Activated CD4-positive, alpha-beta T cell treated with anti-CD3 and anti-CD28 coated beads, Interleukin-2, amount 50 U/mL, for 48 hours (primary cell): ENCODE data around the gene TTLL11.

ENCODE experiments used
- DNase-seq, 2 experiments: peaks; one replicate each; pipeline ENCODE4 v3.0.0-alpha.2; 2020

The TTLL11 gene

DNA sequence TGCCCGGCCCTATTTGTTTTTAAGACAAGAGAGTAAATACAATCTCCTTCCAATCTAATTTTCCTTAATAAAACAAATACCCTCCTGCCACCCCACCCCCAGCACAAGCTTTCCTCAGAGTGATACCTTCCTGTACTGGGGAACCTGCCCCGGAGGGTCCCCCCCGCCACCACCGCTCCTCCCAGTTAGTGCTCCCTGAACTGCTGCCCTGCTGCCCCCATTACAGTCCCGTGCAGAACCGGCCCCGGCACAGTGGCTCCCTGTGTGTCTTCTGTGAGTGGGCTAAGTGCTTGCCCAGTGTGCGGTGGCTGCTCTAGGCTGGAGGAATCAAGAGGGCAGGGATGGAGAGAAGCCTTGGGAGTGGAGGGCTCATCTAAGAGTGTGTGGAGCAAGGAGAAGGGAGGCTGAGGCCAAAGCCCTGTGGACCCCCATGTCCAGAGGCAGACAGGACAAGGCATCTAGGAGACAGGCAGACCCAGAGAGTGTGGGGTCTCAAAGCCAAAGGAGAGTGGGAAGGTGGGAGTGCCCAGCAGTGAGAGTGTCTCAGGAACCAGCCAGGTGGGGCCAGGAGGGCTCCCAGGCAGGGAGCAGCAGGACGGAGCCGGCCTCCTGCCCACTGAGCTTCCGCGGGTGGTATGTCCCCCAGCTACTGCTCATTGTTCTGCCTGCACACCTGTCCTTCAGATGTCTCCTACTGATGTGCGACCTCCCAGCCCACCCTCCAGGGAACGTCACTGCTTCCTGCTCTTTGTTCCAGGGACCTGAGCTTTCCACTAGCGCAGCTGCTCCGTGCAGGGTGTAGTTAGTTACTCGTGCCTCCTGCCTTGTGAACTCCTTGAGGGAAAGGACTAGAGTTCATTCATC lies 312.7 kb downstream of the TTLL11 start:
- DNase-seq = no peak

DNA sequence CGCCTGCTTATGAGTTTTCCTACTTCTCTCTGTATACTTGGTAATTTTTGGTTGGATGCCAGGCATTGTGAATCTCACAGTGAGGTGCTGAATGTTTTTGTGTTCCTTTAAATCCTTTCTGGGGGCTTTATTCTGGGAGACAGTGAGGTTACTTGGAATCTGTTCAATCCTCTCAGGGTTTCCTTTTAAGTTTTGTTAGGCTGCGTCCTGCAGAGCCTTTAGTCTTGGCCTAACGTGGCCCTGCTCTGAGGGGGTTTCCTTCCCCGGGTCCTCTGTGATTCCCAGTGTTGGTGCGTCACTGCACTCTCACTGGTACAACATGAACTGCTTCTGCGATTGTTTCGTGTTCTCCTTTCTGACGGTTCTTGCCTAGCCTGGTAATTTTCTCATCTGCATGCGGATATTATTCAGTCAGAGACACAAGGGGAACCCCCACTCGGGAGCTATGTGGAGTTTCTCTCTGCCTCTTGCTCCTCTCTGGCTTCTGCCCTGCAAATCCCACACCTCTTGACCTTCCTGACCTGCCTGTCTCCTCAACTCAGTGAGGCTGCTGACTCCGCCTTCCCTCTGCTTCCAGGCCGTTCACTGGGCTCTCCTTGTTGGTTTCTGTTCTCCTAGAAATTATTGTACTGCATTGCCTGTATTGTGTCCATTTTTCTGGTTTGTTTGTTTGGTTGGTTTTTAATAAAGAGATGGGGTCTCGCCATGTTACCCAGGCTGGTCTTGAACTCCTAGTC lies 313.6 kb downstream of the TTLL11 start:
- DNase-seq = no peak

DNA sequence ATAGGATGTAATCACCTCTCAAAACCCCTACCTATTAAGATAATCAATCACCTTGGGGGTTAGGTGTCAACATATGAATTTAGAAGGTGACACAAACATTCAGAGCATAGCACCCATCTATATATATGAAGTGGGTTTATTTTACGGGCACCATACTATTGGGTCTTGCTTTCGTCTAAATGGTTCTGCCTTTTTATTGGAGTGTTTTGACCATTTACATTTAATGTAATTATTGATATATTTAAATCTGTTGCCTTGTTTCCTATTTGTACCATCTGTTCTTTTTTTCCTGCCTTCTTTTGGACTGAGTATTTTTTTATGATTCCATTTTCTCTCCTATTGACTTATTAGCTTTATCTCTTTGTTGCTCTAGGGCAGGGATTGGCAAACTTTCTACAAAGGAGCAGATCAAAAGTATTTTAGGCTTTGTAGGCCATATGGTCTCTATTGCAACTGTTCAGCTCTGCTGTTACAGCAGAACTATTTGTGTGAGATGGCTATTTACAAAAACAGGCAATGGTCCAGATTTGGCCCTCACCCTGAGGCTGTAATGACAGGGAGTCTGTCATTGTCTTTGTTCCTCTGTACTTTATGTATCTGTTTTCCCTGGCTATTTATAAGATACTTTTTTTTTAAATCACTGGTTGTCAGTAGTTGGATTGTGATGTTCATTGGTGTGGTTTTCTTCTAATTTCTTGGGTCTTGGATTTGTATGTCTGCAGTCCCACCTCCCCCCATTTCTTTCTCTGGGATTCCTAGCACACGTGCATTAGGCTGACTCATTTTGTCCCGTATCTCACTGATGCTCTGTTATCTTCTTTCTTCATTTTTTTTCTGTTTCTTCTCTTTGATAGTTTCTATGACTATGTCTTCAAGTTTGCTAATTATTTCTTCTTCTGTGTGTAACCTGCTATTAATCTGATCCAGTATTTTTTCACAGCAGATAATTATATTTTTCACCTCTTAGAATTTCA lies 314.6 kb downstream of the TTLL11 start:
- DNase-seq = no peak

DNA sequence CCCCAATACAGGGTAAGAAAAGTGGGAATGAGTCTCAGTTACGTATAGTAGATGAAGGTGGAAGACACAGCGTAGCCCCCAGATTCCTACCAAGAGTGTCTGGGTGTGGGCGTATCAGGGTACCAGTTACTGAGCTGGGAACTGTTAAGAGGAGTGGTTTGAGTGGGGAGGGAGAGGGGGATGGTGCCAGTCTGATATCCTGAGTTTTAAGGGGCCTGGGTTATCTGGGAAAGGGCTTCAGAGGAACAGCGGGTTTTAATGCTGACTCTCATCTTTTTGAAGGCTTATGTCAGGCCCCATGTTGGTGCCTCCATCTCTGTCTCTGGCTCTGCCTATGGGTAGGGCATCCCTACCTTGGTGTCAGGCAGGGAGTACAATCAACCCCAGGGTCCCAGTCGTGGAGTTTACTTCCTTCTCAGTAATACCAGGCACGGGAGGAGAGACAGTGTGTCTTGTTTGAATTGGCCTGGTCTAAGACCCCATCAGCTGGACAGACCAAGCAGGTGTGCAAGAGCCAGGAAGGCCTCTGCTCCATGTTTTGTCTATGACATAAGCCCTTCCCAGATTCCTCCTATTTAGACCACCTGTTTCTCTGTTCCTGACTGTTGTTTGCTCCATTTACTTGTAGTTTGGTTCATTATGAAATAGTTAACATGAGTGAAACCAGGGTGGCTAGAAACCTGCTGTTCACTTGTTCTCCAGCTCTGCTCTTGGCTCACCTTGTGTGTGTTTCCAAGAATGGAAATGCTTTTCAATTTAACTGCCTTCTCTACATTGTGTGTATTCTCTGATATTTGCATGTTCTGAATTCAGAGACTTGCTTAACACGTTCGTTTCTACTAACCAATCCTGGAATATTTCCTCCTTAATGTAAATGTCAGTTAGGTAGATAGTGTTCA lies 316.1 kb downstream of the TTLL11 start:
- no peak for DNase-seq

DNA sequence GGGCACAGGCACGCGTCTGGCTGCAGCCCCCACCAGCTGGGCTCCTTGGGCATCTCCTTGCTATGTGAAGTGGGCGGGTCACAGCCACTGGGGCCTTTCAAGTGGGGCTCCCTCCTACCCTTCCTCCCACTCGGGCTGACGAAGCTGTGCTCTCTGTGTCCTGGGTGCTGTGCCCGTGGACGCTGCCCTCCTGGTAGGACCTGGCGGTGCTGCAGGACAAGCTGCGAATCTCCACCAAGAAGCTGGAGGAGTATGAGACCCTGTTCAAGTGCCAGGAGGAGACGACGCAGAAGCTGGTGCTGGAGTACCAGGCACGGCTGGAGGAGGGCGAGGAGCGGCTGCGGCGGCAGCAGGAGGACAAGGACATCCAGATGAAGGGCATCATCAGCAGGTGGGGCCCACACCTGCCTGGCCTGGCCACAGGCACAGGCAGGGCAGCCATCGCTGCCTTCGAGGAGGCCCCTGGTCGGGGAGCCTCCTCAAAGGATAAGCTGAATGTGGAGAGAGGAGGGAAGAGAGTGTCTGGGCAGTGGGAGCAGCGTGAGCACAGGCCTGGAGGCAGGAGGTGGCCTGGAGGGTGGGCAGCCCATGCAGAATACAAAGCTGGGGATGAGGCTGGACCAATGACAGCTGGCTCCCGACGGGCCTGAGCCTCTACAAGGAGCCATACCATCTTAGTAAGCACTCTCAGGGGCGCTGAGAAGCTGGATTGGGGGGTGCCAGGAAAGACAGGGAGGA lies 316.9 kb downstream of the TTLL11 start:
- no peak for DNase-seq

DNA sequence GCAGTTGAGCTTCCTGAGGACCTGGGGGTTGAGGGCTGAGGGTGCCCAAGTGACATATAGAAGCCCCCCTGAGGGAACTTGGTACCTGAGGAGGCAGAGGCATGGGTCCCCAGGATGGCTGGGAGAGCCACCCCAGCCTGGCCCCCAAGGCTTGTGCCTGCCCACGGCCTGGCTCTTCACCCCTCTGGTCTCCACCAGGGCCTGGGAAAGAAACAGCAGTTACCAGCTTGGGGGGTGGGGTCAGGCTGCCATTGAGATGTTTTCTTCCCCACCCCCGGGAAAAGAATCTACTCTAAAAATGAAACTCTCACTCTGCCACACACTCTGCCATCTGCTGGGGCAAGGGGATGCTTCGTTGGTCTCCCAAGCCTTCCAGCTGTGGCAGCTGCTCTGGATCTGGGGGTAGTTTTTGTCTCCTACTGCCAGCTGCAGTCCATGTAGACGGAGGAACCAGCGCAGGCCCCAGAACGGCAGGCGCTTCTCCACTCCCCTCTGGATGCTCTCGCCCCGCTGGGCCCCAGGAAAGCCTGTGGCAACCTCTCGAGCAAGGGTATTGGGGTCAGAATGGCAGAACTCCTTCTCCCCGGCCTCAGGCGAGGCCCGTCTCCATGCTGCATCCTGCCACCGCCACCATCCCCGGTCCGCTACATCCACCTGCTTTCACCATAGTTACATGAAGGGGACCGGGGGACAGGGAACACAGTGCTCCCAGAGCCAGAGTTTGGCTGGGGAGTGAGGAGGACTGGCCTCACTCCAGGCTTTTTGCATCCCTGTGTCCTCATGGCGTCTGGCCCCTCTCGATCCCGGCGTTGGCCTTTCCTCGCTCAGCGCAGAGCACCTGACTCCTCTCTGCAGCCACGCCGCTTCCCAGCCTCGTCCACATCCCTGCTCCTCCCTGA lies 318.1 kb downstream of the TTLL11 start:
- DNase-seq = no peak

DNA sequence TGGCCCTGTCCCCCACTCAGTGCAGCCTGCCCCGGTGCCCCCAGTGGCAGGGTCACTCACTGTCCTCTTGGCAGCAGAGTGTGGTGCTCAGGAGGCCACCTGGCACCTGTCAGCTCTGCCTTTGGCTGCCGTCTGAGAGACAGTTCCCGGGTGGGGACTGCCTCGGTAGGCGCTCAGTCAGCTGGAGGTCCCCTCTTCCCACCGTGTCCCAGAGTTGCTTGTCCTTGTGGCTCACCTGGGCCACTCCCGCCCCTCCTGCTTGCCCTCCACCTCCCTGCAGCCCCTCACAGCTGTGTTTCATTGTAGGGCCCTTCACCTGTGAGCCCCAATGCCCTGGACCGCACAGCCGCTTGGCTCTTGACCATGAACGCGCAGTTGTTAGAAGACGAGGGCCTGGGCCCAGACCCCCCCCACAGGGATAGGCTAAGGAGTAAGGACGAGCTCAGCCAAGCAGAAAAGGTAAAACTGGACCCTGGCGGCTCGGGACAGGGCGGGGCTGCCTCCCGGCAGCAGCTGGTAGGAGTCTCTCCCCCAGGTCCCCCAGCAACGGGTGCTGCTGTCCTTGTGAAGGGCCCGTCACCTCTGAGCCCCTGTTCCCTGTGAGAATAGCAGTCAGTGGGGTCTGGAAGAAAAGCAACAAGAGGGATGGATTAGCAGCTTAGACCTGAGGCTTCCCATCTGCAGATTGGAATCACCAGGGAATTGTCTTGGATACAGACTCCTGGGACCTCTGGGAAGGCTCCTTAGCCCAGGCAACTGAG lies 319.0 kb downstream of the TTLL11 start:
- DNase-seq = no peak

DNA sequence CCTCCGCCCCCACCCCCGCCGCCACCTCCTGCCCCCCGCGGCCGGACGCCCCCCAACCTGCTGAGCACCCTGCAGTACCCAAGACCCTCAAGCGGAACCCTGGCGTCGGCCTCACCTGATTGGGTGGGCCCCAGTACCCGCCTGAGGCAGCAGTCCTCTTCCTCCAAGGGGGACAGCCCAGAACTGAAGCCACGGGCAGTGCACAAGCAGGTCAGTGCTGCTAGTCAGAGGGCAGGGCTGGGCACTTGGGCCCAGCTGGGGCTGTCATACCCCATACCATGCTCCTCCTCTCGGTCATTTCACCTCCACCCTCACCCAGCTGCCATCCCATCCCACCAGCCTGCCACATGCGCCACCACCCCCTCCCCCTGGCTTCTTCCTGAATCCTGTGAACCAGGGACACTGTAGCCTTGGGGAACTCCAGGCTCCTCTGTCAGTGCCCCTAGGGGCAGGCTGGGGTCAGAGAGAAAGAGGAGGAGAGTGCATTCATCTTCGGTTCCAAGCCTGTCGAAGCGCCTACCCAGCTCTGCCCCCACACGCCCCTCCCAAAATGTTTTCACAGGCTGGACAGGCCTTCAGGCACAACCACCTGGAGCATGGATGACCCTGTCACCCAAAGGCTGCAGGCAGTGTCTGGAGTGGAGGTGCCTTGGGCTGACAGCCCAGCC lies 319.7 kb downstream of the TTLL11 start:
- DNase-seq = no peak

DNA sequence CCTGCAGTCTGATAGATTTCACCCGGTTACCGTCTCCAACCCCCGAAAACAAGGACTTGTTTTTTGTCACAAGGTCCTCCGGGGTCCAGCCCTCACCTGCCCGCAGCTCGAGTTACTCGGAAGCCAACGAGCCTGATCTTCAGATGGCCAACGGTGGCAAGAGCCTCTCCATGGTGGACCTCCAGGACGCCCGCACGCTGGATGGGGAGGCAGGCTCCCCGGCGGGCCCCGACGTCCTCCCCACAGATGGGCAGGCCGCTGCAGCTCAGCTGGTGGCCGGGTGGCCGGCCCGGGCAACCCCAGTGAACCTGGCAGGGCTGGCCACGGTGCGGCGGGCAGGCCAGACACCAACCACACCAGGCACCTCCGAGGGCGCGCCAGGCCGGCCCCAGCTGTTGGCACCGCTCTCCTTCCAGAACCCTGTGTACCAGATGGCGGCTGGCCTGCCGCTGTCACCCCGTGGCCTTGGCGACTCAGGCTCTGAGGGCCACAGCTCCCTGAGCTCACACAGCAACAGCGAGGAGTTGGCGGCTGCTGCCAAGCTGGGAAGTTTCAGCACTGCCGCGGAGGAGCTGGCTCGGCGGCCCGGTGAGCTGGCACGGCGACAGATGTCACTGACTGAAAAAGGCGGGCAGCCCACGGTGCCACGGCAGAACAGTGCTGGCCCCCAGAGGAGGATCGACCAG lies 320.4 kb downstream of the TTLL11 start:
- no peak for DNase-seq
